NCI-H460 (cell line): ENCODE results near the gene SNX24. TPM values are rescaled to one million over a fixed set of nuclear protein-coding genes. Genes with fewer than 3 reads are reported as not detected.
"Not testable (repeated sequence)": the region's sequence is repeated elsewhere in the genome, so short reads cannot be mapped to it uniquely, and the experiment has no call there.

Source experiments
- DNase-seq: peaks from one replicate; pipeline ENCODE4 v3.0.0-alpha.2; 2016; ENCODE audit warnings: low read depth; ENCODE audit errors: extremely low read depth
- total RNA-seq: library from RNA; depleted of rRNA; stranded (reverse); fragments of >200 nt; shearing (Covaris generic); gene quantifications from 2 replicates; pipeline ENCODE4 v1.2.3, GENCODE V29; 2014

Gene SNX24
- total RNA-seq, 1 experiment from 2014 or later: 32.3 TPM

- DNase-seq: no peak
These were observed 112.0 kb downstream of the SNX24 start for GRCh38 chr5:122957457-122957856.

GRCh38 chr5:122959740-122960445 is 114.5 kb downstream of the SNX24 start:
- DNase-seq: no peak

- DNase-seq: no peak
These were observed 117.9 kb downstream of the SNX24 start for GRCh38 chr5:122963305-122963704.

- DNase-seq: no peak
These were observed 119.7 kb downstream of the SNX24 start for GRCh38 chr5:122965111-122965510.

- DNase-seq: no peak
These were observed 121.7 kb downstream of the SNX24 start for GRCh38 chr5:122967085-122967484.

- DNase-seq: no peak
These were observed 122.2 kb downstream of the SNX24 start for GRCh38 chr5:122967625-122968024.

- not testable (repeated sequence) for DNase-seq
These were observed 122.6 kb downstream of the SNX24 start for GRCh38 chr5:122968056-122968455.

- no peak for DNase-seq
These were observed 125.9 kb downstream of the SNX24 start for GRCh38 chr5:122971333-122971732.

GRCh38 chr5:122972877-122973276 is 127.5 kb downstream of the SNX24 start:
- no peak for DNase-seq

GRCh38 chr5:122973759-122974158 is 128.3 kb downstream of the SNX24 start:
- DNase-seq: not testable (repeated sequence)

GRCh38 chr5:122974251-122974650 is 128.8 kb downstream of the SNX24 start:
- not testable (repeated sequence) for DNase-seq

- no peak for DNase-seq
These were observed 131.9 kb downstream of the SNX24 start for GRCh38 chr5:122977319-122977718.

- no peak for DNase-seq
These were observed 132.7 kb downstream of the SNX24 start for GRCh38 chr5:122978068-122978467.

- DNase-seq: no peak
These were observed 133.4 kb downstream of the SNX24 start for GRCh38 chr5:122978644-122979297.

GRCh38 chr5:122981846-122982245 is 136.4 kb downstream of the SNX24 start:
- DNase-seq: no peak

- no peak for DNase-seq
These were observed 137.0 kb downstream of the SNX24 start for GRCh38 chr5:122982376-122982775.

- DNase-seq: no peak
These were observed 139.0 kb downstream of the SNX24 start for GRCh38 chr5:122984425-122984824.

GRCh38 chr5:122985006-122985700 is 139.7 kb downstream of the SNX24 start:
- no peak for DNase-seq

- no peak for DNase-seq
These were observed 140.7 kb downstream of the SNX24 start for GRCh38 chr5:122985954-122986721.

GRCh38 chr5:122996091-122996490 is 150.7 kb downstream of the SNX24 start:
- no peak for DNase-seq

- no peak for DNase-seq
These were observed 151.9 kb downstream of the SNX24 start for GRCh38 chr5:122997294-122997693.
